GM19397 (cell line): ENCODE data around the gene ACTR1B.
"Not testable (repeated sequence)": the region's sequence is repeated elsewhere in the genome, so short reads cannot be mapped to it uniquely, and the experiment has no call there.

Source experiments
- ATAC-seq: cut with Tn5 transposase; IDR thresholded peaks from one replicate; pipeline ENCODE4 v1.9.1; 2021; ENCODE audit warnings: mild to moderate bottlenecking, moderate library complexity; ENCODE audit not compliant: unreplicated experiment

ACTR1B gene

DNA sequence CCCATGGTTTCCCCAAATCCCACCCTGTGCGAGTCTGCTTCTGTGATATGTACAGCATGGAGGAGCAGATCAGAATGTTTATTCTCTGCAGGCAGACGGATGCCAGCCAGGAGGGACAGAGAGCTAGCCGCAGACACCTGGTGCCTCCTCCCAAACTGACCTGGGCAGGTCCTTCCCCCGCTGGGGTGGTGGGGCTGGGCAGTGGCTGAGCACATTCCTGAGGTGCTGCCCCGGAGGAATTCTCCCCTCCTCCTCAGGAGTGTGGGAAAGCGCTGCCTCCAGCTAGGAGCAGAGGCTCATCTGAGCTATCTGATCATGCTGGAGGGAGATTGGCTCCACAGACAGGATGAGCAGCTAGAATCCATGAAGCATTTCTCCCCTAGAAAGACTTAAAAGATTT, 27.3 kb upstream of the ACTR1B start:
- ATAC-seq: no peak

DNA sequence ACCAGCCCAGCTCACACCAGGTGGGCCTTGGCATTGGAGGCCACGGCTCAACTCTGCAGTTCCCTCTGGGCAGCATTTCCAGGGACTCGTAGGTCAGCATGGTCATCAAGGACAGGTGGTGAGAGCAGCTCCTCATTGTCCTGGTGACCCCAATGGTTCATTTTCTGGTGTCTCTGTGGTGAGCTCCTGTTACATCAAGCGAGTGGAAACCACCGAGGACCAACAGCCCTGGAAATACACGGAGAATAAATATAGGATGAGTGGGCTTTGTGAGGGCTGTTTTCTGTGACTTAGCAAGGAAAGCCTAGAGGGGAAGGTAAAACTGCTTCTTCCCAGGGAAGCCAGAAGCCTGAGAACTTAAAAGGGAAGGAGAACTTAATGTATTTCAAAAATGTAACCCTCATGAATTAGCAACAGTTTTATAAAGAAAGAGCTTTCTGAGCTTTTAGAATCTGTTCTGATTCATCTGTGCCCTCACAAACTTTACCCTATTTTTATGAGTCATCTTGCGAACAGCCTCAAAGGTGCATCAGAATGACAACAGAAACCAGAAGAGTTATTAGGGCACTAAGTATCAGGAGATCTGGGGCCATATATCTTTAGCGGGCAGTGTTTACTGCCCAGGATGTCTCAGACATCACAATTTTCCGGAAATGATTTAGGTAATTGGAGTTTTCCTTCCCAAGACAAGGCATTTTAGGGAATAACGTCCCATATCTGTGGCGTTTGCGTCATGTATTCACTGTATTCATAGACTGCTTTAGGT, 24.4 kb upstream of the ACTR1B start:
- no peak for ATAC-seq

DNA sequence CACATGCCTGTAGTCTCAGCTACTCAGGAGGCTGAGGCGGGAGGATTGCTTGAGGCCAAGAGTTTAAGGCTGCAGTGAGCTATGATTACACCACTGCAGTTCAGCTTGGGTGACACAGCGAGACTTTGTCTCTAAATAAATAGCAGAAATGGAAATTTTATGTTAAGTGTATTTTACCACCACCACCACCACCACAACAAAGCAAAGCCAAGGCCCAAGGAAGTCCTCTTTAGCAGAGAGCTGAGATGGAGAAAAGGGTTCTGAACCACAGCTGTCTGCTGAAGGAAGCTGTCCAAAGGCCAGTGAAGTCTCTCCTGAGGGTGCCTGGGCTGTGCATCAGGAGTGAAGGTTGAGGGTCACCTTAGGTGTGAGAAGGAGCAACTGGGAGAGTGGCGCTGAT, 23.4 kb upstream of the ACTR1B start:
- ATAC-seq: not testable (repeated sequence)

DNA sequence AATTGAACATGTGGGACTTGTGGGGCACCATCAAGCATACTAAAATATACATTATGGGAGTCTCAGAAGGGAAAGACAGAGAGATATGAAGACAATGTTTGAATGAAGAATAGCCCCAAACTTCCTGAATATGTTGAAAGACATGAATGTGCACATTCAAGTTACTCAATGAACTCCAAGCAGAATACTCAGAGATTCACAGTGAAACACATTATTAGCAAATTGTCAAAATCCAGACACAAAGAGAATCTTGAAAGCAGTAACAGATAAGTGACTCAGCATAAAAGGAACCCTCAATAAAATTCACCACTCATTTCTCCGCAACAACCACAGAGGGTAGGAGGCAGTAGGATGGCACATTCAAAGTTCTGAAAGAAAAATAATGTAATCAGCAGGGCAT, 14.5 kb upstream of the ACTR1B start:
- ATAC-seq: no peak

DNA sequence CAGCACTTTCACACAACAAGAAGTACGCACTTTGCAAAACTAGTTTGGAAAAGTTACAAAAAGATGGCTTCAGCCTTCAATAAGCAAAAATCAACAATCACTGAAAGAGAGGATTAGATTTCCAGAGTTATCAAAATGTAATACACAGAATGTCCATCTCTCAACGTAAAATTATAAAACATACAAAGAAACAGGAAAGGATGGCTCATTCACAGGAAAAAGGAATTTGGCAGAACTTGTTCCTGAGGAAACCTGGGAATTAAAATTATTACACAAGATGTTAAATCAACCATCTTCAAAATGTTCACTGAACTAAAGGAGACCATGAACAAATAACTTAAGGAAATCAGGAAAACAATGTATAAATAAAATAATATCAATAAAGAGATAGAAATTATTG, 13.6 kb upstream of the ACTR1B start:
- ATAC-seq: no peak

DNA sequence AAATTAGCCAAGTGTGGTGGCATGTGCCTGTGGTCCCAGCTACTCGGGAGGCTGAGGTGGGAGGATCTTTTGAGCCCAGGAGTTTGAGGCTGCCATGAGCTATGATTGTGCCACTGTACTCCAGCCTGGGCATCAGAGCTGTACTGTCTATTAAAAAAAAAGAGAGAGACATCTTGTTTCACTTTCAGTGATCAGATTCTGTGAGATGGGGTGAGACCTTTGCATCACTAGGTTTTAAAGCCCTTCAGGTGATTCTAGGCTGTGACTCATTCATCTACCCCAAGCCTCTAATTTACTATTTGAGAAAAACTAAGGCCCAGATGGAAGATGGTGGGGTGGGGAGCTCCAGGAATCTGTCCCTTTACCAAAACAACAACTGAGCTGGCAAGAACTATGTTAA, 12.8 kb upstream of the ACTR1B start:
- no peak for ATAC-seq

DNA sequence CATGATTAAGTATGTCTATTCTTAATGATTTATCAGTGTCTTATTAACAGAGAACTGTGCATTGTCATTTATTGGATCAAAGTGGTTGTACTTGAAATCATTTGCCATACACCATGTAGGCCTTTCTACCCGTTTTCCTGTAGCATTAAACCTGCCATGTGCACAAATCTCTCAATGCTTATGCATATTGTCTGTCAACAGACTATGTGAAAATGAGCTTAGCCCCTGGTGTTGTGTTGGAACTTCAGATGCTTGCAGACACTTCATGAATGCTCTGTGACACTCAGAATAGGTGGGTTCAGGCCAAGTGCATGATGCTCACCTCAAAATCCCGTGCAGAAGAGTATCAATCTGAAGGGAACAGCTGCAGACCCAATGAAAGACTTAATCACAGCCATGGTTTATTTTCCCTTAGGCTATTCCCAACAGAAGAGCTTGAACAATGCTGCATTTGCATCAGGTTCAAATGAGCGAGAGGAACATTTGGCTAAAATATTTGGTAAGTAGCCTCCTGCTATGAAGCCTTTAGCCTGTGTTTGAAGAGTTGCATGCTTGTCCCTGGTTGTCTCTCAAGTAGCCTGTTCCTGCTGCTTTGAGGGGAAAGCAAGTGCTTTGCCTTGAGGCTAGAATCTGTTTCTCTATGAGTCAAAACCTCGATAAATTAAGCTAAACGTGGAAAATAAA, 11.7 kb upstream of the ACTR1B start:
- ATAC-seq: no peak

DNA sequence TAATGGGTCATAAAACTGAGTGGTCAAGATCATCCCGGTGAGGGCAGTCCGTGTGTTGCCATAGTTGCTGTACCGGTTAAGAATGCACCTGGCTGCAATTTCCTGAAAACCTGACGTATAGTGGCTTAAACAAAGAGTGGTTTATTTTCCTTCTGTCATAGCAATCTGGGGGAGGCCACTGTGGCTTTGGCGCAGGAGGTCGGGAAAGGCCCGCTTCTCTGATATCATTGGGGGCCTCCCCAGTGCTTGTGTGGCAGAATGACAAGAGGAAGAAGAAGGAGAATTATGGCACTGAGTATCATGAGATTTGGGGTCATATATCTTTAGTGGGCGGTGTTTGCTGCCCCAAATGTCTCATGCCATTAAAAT, 10.1 kb upstream of the ACTR1B start:
- ATAC-seq: no peak

DNA sequence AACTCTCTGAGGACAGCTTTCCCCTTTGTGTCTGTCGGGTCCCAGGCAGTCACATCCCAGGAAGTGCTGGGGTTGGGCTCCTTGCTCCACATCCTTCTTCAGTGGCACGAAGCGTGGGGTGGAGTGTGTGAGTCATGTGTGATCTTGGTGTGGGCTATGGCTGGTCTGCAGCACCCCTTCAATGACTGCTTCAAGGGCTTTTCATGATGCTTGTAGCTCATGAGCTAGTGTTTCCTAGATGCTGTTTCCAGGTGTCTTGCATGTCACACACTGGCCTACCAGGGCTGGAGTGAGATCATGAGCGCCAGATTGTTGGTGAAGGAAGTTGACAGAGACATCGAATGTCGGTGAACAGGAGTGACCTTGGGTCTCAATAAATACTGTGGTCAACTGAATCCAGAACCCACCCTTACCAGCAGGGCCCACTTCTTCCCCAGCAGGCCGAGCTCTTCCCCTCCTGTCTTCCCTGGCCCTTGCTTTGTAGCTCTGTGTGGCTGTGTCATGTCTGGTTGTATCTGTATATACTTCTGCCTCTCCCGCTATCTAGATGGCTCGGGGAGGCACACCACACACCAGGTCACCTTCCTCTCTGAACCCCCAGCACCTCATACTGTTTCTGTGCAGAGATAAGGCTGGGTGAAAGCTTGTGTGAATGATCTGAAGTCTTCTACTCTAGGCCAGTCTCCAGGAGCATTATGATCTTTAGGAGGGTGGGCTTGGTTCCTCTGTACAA, 9.5 kb upstream of the ACTR1B start:
- ATAC-seq: no peak

DNA sequence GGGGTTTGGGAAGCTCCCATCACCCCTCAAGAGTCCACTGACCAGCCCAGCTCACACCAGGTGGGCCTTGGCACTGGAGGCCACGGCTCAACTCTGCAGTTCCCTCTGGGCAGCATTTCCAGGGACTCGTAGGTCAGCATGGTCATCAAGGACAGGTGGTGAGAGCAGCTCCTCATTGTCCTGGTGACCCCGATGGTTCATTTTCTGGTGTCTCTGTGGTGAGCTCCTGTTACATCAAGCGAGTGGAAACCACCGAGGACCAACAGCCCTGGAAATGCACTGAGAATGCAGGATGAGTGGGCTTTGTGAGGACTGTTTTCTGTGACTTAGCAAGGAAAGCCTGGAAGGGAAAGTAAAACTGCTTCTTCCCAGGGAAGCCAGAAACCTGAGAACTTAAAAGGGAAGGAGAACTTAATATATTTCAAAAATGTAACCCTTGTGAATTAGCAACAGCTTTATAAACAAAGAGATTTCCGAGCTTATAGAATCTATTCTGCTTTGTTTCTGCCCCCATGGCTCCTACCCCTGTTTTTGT, 8.8 kb upstream of the ACTR1B start:
- ATAC-seq: not testable (repeated sequence)

DNA sequence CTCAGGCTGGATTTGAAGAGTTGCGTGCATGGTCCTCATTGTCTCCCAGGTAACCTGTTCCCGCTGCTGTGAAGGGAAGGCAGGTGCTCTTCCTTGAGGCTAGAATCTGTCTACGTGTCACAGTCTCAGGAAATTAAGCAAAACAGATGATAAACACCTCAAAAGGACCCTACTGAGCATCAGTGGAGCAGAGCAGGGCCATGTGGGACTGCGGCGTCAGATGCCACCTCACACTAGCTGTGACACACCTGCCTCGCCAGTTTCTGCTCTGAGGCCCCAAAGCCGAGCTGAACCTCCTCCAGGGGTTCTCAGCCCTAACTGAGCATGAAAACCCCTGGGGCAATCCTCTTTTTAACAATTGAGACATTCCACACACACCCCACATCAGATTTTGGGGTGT, 7.7 kb upstream of the ACTR1B start:
- ATAC-seq: no peak

DNA sequence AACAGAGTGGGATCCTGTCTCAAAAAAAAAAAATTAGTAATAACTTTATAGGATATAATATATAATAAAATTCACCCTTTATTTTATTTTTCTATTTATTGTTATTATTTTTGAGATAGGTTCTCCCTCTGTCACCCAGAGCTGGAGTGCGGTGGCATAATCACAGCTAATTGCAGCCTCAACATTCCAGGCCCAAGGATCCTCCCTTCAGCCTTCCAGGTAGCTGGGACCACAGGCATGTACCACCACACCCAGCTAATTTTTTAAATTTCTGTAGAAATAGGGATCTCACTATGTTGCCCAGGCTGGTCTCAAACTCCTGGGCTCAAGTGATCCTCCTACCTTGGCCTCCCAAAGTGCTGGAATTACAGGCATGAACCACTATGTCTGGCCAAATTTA, 6.6 kb upstream of the ACTR1B start:
- no peak for ATAC-seq

DNA sequence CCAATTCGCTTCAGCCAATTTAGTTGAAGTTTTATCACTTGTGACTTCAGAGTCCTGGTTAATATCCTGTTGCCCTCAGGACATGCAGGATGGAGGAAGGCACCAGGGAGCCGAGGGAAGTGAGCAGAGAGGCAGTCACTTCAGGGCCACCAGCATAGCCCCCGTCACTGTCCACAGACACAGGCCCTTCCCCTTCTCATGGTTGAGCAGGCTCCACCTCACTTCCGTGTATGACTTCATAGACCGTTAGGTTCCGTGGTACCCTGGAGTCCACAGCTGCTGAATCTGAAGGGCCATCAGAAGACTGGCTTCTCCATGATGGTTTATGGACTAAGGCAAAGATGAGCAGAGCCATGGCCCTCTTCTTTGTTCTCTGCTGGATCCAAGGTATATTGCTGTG, 5.6 kb upstream of the ACTR1B start, which contains the start of gene C2orf92:
C2orf92 (plus strand) TSS at position 266 of the 400 bp plus-strand sequence; CDS start at position 342, 76 bp downstream.
- ATAC-seq: no peak

DNA sequence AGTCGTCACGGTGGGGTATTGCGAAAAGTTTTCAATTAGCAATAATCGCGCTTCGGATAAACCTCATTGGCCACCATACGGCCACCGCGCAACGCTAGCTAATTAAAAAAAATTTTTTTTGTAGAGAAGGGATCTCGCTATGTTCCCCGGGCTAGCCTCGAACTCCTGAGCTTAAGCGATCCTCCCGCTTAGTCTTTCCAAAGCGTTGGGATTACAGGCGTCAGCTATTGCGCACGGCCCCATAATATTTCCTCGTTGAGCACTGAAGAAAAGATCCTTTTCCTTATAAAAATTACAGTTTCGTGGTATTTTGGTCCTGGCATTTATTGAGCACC, 759 bp upstream of the ACTR1B start:
- ATAC-seq: no peak

DNA sequence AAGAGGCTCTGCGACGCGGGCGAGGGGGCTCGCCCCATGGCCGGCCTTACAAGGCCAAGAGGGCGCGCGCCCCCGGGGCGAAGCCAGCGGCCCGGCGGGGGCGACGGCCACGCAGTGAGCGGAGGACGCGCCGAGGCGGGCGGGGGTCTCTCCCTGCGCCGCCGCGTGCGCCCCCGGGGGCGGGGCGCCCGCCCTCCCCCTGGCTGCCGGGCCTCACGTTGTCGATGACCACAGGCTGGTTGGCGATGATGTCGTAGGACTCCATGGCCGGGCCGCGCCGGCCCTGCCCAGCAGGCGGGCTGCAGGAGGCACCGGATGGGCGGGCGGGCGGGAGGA, 250 bp downstream of the ACTR1B start:
- ATAC-seq: no peak

DNA sequence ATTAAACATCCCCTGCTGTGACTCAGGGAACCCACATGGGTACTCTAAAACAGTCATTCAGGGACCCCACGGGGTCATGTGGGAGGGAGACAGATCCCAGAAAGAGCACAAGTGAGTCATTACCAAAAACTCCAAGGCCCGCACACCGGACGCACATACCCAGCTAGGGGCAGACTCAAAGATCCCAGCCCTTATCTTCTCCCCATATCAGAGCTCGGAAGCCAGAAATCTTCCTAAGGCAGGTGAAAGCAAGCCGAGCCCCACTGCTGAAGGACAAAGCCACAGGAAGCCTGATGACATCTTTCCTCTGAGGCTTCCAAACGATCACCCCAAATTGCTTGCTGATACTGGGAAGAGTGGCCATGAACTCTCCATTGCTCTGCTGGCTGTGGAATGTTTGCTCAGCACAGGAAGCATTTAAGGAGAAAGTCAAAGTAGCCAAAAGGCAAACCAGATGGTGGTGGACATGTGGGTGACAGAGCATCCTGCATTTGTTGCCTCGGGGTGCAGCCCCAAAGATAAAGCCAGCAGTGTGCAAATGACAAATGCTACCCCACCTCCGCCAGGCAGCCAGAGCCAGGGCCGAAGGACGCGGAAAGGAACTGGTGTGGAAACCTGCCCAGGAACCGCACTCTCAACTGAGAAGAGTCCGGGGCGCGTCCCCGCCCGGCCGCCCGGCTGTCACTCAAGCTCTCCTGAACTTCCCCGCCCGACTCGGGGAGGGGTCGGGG, 784 bp downstream of the ACTR1B start:
- ATAC-seq: peak; percentile 50

DNA sequence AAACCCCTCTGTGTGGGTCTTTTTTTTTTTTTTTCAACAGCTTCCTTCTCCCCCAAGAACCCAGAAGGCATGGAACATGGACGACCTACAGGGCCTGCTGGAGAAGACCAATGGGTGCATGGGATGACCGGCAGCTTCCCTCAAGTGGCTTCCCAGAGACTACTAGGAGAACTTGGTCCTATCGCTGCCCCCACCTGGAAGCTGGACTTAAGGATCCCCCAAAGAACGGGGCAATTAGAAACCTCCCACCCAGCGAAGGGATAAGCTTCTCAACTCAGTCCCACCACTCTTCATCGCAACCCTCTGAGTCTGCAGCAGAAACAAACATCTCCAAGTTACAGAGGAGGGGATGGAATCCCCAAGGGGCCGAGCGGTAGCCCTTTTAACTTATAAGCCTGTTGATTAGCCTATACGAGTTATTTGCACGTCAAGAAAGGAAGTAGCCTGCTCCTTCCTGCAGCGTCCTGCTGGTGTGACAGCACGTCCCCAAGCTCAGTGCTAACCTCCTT, 1.4 kb downstream of the ACTR1B start:
- ATAC-seq: no peak

DNA sequence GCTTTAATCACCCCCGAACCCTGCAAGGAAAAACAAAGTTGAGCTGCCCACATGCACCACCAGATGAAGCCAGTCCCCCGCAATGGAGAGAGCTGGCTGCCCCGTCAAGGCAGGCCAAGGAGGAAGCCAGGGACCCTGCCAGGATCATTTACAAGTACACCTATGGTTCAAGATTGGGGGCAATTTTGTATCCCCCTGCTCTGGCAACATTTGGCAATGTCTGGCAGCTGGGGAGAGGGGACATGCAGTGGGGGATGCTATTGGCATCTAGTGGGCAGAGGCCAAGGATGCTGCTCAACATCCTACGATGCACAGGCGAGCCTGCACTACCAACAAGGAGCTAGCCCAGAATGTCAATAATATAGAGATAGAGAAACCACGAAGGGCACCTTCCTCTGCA, 1.9 kb downstream of the ACTR1B start:
- no peak for ATAC-seq

DNA sequence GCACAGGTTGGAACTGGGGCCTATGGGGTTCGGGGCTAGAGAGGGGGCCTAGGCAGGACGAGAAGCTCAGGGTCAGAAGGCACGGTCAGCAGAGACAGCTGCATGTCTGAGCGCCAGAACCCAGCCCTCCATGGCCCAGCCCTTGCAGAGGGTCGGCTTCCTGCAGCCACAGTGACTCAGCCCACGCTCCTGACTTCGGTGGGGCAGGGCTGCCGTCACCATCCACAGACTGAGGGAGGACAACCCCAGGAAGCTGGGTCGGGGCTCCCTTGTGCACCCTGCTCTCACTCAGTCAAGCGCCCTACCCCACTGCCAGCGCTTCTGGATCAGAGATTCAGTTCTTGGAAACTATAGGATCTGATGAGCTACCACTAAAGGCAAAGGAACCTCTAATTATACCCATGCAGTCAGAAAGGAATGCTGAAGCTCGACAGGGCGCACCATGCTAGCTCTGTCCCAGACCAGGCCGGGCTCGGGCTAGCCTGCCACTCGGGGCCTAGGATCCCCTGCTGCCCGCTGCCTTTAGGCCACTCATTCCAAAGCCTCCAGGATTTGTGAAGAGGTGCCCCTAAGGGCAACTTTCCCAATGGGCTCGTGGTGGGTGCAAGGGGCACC, 3.0 kb downstream of the ACTR1B start:
- no peak for ATAC-seq

DNA sequence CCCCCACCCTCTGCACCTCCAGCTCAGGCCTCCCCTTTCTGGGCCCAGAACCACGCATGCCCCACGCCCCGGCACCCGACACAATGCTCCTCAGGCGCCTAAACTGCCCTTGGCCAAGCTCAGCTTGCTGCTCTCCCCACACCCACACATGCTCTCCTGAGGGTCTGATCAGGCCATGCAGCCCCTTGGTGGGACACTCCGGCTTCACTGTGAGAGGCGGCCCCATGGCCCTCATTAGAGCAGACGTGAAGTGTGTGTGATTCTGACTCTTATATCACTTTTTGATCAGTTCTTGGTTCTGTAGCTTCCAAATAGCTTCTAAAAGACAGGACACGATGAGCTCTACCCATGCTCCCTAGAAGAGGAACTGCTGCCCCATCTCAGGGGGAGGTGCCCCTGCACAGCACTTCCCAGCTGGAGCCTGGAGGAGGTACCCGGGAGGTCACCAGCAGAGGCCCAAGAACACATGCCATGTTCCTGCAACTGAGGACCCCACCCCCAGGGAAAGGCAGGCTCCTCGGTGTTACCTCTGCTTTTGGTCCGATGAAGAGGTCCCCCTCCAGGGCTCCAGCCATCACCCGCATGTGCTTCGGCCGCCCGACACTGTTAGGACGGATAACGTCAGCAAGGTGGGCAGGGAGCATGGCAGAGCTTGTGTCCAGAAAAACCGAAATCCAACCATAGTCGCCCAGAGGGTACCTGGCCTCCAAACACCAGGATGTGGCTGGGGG, 3.6 kb downstream of the ACTR1B start:
- no peak for ATAC-seq
